ENCODE measurements around the gene FAM9C.

- TF ChIP-seq, protein P1, sequence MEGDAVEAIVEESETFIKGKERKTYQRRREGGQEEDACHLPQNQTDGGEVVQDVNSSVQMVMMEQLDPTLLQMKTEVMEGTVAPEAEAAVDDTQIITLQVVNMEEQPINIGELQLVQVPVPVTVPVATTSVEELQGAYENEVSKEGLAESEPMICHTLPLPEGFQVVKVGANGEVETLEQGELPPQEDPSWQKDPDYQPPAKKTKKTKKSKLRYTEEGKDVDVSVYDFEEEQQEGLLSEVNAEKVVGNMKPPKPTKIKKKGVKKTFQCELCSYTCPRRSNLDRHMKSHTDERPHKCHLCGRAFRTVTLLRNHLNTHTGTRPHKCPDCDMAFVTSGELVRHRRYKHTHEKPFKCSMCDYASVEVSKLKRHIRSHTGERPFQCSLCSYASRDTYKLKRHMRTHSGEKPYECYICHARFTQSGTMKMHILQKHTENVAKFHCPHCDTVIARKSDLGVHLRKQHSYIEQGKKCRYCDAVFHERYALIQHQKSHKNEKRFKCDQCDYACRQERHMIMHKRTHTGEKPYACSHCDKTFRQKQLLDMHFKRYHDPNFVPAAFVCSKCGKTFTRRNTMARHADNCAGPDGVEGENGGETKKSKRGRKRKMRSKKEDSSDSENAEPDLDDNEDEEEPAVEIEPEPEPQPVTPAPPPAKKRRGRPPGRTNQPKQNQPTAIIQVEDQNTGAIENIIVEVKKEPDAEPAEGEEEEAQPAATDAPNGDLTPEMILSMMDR (IDR thresholded peaks at IDR 0.05): no peak
- TF ChIP-seq POLR2A (IDR thresholded peaks at IDR 0.05): no peak
These were observed 17.4 kb downstream of the FAM9C start for GRCh38 chrX:13026877-13027652.

Data from Peyer's patch (tissue), 4 donors.